ENCODE measurements around the gene PMVK. TPM values are rescaled to one million over a fixed set of nuclear protein-coding genes. Genes with fewer than 3 reads are reported as not detected.
A peak's percentile ranks its signal among the peaks of the same experiment; 100 is the strongest.

PMVK gene
- total and polyA plus RNA-seq, 2 of the 8 experiments (the other 6 are each of a cell fraction or from before 2014, with no cell fraction given): 23.8 to 26.5 TPM

DNA sequence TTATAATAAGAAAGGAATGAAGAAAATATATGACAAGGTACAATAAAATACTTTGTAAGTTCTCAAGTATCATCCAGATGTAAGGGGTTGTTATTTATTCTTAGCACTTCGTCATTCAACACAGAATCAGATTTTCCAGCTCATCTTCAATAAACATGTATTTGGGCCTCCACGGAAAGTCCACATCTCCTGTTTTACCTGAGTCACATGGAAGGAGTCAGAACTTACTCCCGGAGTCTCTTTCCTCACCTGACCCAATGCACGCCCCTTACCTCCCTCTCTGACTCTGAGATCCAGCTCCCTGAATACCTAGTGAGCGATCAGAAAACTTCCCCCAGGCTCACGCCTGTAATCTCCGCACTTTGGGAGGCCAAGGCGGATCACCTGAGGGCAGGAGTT is 1.5 kb upstream of the PMVK start:
- Histone ChIP-seq H3K56ac (replicated peaks; ENCODE audit: insufficient read length, low read depth, low read length) (no peak overlapping the region), H2BK15ac (ENCODE audit: low read length) (no peak overlapping the region), H3K27ac (ENCODE audit: low read depth, low read length) (no peak overlapping the region)

More for the DNA sequence above, 1.5 kb upstream of the PMVK start:
- Histone ChIP-seq H3K23me2 (ENCODE audit: low read depth, low read length) (peaks cover 12% of the 10 kb centered on the region), H2AK5ac (ENCODE audit: low read depth, low read length) (no peak overlapping the region), H4K20me1 (replicated peaks in 1 of 2; ENCODE audit: control insufficient read depth in 1 of 2, insufficient read depth in 2 of 2, low read length in 2 of 2) (no peaks in the 10 kb centered on the region), H3K18ac (ENCODE audit: extremely low read depth, low read length) (no peak overlapping the region), H2BK5ac (ENCODE audit: low read depth, low read length) (no peak overlapping the region), H4K5ac (ENCODE audit: insufficient read length, low read depth, low read length) (no peak overlapping the region), H3K79me2 (ENCODE audit: control insufficient read depth in 1 of 2, insufficient read depth in 2 of 2, low read length in 2 of 2) (no peaks in the 10 kb centered on the region), H2BK12ac (ENCODE audit: low read depth, low read length) (no peak overlapping the region), H3K4me3 (ENCODE audit: extremely low read depth in 1 of 4, insufficient read depth in 2 of 4, low read depth in 3 of 4, low read length in 4 of 4) (peak overlapping the region in 1 of 4 experiments; percentile 71; a peak in 2 of 8 replicates), H3K9me3 (ENCODE audit: insufficient read depth in 2 of 2, low read depth in 1 of 2, low read length in 1 of 2) (no peaks in the 10 kb centered on the region), H2AFZ (ENCODE audit: low read length) (no peak overlapping the region), H3K4me1 (replicated peaks in 1 of 4; ENCODE audit: control insufficient read depth in 3 of 4, insufficient read depth in 4 of 4, low read length in 3 of 4) (peaks cover 4 to 9% (median 7%) of the 10 kb centered on the region in 4 experiments; a peak in 6 of 7 replicates), H4K91ac (replicated peaks; ENCODE audit: insufficient read length, low read length) (no peak overlapping the region), H3K79me1 (ENCODE audit: low read depth, low read length) (no peaks in the 10 kb centered on the region; the same call in 1 of the 2 replicates), H2BK20ac (ENCODE audit: low read length) (no peak overlapping the region), H3K27me3 (replicated peaks in 1 of 4; ENCODE audit: control insufficient read depth in 3 of 4, extremely low read depth in 1 of 4, insufficient read depth in 3 of 4, low read length in 3 of 4) (no peaks in the 10 kb centered on the region), H3K4me2 (ENCODE audit: insufficient read depth in 1 of 2, low read depth in 2 of 2, low read length in 2 of 2) (peak overlapping the region in 1 of 2 experiments; percentile 79; a peak in 3 of 4 replicates), H2BK120ac (replicated peaks; ENCODE audit: low read depth, low read length) (no peak overlapping the region), H3K36me3 (ENCODE audit: control insufficient read depth in 2 of 4, insufficient read depth in 4 of 4, low read length in 3 of 4) (no peaks in the 10 kb centered on the region), H3K9ac (replicated peaks in 1 of 4; ENCODE audit: extremely low read depth in 1 of 4, low read depth in 3 of 4, low read length in 3 of 4) (peak overlapping the region in 2 of 4 experiments; percentile 83 to 99; a peak in 1 of 7 replicates), H3K23ac (ENCODE audit: insufficient read length) (no peak overlapping the region), H3K4ac (replicated peaks; ENCODE audit: insufficient read length, low read depth, low read length) (no peak overlapping the region), H4K8ac (ENCODE audit: extremely low read depth, insufficient read depth, low read length) (no peak overlapping the region), H3K14ac (ENCODE audit: insufficient read length) (no peak overlapping the region)
- TF ChIP-seq CBX5 (IDR thresholded peaks at IDR 0.05; ENCODE audit: low read depth, low read length) (no peak), FOSL1 (IDR thresholded peaks at IDR 0.05; ENCODE audit: insufficient read depth, low read depth, low read length) (no peak), KDM1A (IDR thresholded peaks at IDR 0.05; ENCODE audit: borderline replicate concordance, low read length) (no peak), RBBP5 (IDR thresholded peaks at IDR 0.05; ENCODE audit: borderline replicate concordance, low read depth, low read length) (no peak), MAFK (IDR thresholded peaks at IDR 0.05; ENCODE audit: low read depth, low read length) (no peak), CBX8 (IDR thresholded peaks at IDR 0.05; ENCODE audit: borderline replicate concordance, low read depth, low read length) (no peak), YY1 (IDR thresholded peaks at IDR 0.05; ENCODE audit: low read depth, low read length) (no peak), TCF12 (IDR thresholded peaks at IDR 0.05; ENCODE audit: low read depth, low read length) (no peak), POLR2A (IDR thresholded peaks at IDR 0.05; ENCODE audit: control extremely low read depth in 1 of 2, low read depth in 2 of 2, low read length in 2 of 2) (no peak), KDM4A (IDR thresholded peaks at IDR 0.05; ENCODE audit: low read depth, low read length, severe bottlenecking) (no peak)
- ChIA-PET CTCF (ENCODE audit: partially characterized antibody) (interaction anchor here (0.5 to 1.3 kb wide), 2 partner anchors 44 to 89 kb away, joined by 4 to 5 read pairs; no protein-coding TSS in a partner anchor), POLR2A (ENCODE audit: partially characterized antibody) (interaction anchor here (0.6 to 2.6 kb wide), 3 partner anchors 10 to 38 kb away, joined by 3 to 22 read pairs (median 3); no protein-coding TSS in a partner anchor)
- WGBS, 2 experiments (ENCODE audit: extremely low coverage in 1 of 2, insufficient coverage in 1 of 2, insufficient read length in 1 of 2, insufficient replicate concordance in 2 of 2, low coverage in 1 of 2, low lambda C conversion rate in 2 of 2, missing lambda C conversion rate in 1 of 2): 88% methylated on average over 8 of the region's 8 CpGs; no CpG with 5 or more reads in 1 of the 2 experiments
- FAIRE-seq (no peak), DNase-seq (ENCODE audit: low read depth in 1 of 2, low spot score in 2 of 2) (no peak)

All from H1 (cell line).